Transverse colon (tissue), 4 donors: Measurements from ENCODE around the gene SLC4A3. TPM values are rescaled to one million over a fixed set of nuclear protein-coding genes. Genes with fewer than 3 reads are reported as not detected.
A peak's percentile ranks its signal among the peaks of the same experiment; 100 is the strongest.

Experiments used
- DNase-seq: peaks from one replicate; pipeline ENCODE4 v3.0.0-alpha.2; 2019
- H3K27ac ChIP-seq, 4 donors: fragments of 200-600 bp; sonication (generic); 2 replicates each; pipeline ENCODE4 v1.5.1; 2016 to 2018; ENCODE audit warnings: inconsistent platforms in 4 of 4
- H3K27me3 ChIP-seq: fragments of 200-600 bp; sonication (generic); 2 replicates; pipeline ENCODE4 v1.5.1; 2017; ENCODE audit warnings: inconsistent platforms
- H3K36me3 ChIP-seq, 4 donors: fragments of 200-600 bp; sonication (generic); 2 replicates each; pipeline ENCODE4 v1.5.1; 2017 to 2019; ENCODE audit warnings: inconsistent platforms in 4 of 4
- H3K4me1 ChIP-seq, 4 donors: fragments of 200-600 bp; sonication (generic); 2 replicates each; pipeline ENCODE4 v1.5.1; 2017 to 2020; ENCODE audit warnings: inconsistent platforms in 4 of 4
- H3K4me3 ChIP-seq, 4 donors: fragments of 200-600 bp; sonication (generic); 1 replicate in 1 of 4; 2 replicates in 3 of 4; pipeline versions ENCODE4 v1.5.1 to v1.6.1; 2017 to 2019; ENCODE audit warnings: inconsistent platforms in 4 of 4
- H3K9me3 ChIP-seq, 2 donors: fragments of 200-600 bp; sonication (generic); 2 replicates each; pipeline ENCODE4 v1.5.1; 2017 to 2019; ENCODE audit warnings: inconsistent platforms in 2 of 2
- EP300 ChIP-seq: sonication (generic); formaldehyde crosslinking; IDR thresholded peaks from one replicate; pipeline ENCODE4 v1.6.1; 2017; ENCODE audit warnings: antibody characterized with exemption, low read depth
- POLR2A ChIP-seq: fragments of 450-650 bp; IDR thresholded peaks from one replicate; pipeline ENCODE4 v1.6.1; 2016; ENCODE audit warnings: antibody characterized with exemption, mild to moderate bottlenecking, moderate library complexity
- POLR2AphosphoS5 ChIP-seq, 3 donors: sonication (generic); formaldehyde crosslinking; IDR thresholded peaks; one replicate each; pipeline ENCODE4 v1.6.1; 2016; ENCODE audit warnings: antibody characterized with exemption in 3 of 3
- whole genome bisulfite sequencing, 2 donors: methylation state at CpG; one replicate each; pipeline ENCODE4 v1.1.5; 2018; ENCODE audit warnings: low coverage in 1 of 2; 5-methylcytosine and 5-hydroxymethylcytosine counted together
- in situ Hi-C, 4 donors: fragments of 200-750 bp; cut with MboI; loops; one replicate each; pipeline versions ENCODE4 v1.15.0 to v1.15.1; 2017; ENCODE audit warnings: low sequenced_read_pairs in 3 of 4, low pct_ligation_motif_present in 1 of 4, low pct_unique_long_range_greater_than_20kb in 1 of 4
- intact Hi-C: fragments of 100-400 bp; cut with DNase I; formaldehyde crosslinking; loops from one replicate; pipeline ENCODE4 v1.15.1; 2023; ENCODE audit warnings: low total_unique reads
- total RNA-seq, 4 donors: library from RNA; depleted of rRNA; stranded (reverse); fragments of >200 nt; gene quantifications; one replicate each; pipeline ENCODE4 v1.1.0, GENCODE V29; 2016
- TF ChIP-seq, protein P1 (sequence below), 5 experiments: fragments of 200-600 bp in 3 of 5; fragments of 450-650 bp in 2 of 5; sonication (generic) in 3 of 5; IDR thresholded peaks; 1 replicate in 2 of 5; 2 replicates in 3 of 5; pipeline ENCODE4 v1.5.1; 2016 to 2017; ENCODE audit warnings: antibody characterized with exemption in 5 of 5, inconsistent platforms in 3 of 5, mild to moderate bottlenecking in 2 of 5, moderate library complexity in 1 of 5

SLC4A3 gene
- total RNA-seq, 4 donors from 2014 or later, result 0.32 to 25.9 (median 0.68) TPM; not detected in 1

DNA sequence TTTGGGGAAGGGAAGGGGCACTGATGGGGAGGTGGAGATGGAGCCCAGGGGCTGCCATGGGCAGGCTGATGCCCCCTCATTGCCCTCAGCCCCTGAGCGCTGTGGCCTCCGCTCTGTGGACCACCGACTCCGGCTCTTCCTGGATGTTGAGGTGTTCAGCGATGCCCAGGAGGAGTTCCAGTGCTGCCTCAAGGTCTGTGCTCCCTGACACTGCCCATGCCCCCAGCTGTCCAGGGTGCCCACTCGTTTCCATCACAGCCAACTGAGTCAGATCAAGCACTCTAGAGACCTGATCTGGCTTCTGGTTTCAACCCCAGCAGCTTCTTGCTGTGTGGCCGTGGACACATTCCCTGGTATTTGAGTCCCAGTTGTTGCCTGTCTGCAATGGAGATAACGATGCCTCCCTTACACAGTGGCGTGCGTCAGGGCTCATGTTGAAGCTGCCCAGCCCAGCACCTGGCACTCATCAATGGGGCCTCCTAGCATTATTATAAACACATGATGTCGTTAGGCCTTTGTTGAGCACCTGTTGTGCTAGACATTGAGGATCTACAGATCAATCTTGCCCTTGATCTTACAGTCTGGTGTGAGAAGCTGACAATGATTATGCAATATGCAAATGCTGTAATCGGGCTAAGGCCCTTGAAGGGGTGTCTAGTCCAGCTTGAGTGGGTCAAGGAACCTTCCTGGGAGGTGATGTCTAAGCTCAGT, 15.4 kb upstream of the SLC4A3 start:
- no peak overlapping the region for H3K27ac ChIP-seq

DNA sequence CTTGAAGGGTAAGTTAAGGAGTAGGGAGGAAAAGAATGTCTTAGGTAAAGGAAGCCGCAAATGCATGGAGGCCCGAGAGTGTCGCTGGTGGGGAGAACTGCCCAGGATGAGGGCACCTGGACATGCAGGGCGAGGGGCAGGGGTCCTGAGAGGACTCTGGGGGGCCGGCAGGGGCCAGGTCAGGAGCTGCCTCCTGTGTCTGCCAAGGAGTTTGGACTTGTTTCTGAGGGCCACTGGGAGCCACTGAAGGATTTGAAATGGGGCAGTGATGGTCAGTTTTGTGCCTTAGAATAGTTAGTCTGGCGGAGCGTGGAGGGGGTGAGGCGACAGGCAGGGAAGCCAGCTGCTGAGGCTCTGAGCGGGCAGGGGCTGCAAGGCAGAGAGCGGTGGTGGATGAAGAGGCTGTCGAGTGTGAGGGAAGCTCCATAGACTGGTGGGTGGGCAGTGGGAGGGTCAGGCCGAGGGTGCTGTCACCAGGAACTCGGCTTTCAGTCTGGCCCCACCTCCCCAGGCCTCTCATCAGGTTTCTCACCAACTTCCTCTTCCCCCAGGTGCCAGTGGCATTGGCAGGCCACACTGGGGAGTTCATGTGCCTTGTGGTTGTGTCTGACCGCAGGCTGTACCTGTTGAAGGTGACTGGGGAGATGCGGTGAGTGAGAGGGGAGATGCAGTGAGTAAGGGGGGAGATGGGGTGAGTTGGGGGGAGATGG, 14.7 kb upstream of the SLC4A3 start:
- 89% methylated on average over 13 of the region's 15 CpGs; no CpG with 5 or more reads in 1 of the 2 donors for WGBS, 2 donors
- intact Hi-C loops, result no loop called here
- Histone ChIP-seq H3K4me3 (no peak overlapping the region), H3K9me3 (no peaks in the 10 kb centered on the region), H3K27ac (no peak overlapping the region), H3K27me3 (no peaks in the 10 kb centered on the region), H3K36me3 (peaks cover 0 to 24% (median 1%) of the 10 kb centered on the region in 4 donors), H3K4me1 (no peaks in the 10 kb centered on the region)
- DNase-seq, result peak; percentile 22
- no peak for TF ChIP-seq POLR2AphosphoS5 (IDR thresholded peaks at IDR 0.05)
- in situ Hi-C loops, result no loop called here

More for the DNA sequence above, 15.4 kb upstream of the SLC4A3 start:
- Histone ChIP-seq H3K4me1 (no peaks in the 10 kb centered on the region), H3K36me3 (peaks cover 0 to 31% (median 3%) of the 10 kb centered on the region in 4 donors), H3K4me3 (no peak overlapping the region), H3K27me3 (no peaks in the 10 kb centered on the region), H3K9me3 (no peaks in the 10 kb centered on the region)
- no peak for TF ChIP-seq EP300
- TF ChIP-seq, protein P1, sequence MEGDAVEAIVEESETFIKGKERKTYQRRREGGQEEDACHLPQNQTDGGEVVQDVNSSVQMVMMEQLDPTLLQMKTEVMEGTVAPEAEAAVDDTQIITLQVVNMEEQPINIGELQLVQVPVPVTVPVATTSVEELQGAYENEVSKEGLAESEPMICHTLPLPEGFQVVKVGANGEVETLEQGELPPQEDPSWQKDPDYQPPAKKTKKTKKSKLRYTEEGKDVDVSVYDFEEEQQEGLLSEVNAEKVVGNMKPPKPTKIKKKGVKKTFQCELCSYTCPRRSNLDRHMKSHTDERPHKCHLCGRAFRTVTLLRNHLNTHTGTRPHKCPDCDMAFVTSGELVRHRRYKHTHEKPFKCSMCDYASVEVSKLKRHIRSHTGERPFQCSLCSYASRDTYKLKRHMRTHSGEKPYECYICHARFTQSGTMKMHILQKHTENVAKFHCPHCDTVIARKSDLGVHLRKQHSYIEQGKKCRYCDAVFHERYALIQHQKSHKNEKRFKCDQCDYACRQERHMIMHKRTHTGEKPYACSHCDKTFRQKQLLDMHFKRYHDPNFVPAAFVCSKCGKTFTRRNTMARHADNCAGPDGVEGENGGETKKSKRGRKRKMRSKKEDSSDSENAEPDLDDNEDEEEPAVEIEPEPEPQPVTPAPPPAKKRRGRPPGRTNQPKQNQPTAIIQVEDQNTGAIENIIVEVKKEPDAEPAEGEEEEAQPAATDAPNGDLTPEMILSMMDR (IDR thresholded peaks at IDR 0.05), result no peak
- no peak for TF ChIP-seq POLR2A
- no peak for TF ChIP-seq POLR2AphosphoS5 (IDR thresholded peaks at IDR 0.05)
- intact Hi-C loops (no loop called here), in situ Hi-C loops (no loop called here)
- 79% methylated on average over 5 to 12 of the region's 12 CpGs for WGBS, 2 donors
- DNase-seq, result no peak

DNA sequence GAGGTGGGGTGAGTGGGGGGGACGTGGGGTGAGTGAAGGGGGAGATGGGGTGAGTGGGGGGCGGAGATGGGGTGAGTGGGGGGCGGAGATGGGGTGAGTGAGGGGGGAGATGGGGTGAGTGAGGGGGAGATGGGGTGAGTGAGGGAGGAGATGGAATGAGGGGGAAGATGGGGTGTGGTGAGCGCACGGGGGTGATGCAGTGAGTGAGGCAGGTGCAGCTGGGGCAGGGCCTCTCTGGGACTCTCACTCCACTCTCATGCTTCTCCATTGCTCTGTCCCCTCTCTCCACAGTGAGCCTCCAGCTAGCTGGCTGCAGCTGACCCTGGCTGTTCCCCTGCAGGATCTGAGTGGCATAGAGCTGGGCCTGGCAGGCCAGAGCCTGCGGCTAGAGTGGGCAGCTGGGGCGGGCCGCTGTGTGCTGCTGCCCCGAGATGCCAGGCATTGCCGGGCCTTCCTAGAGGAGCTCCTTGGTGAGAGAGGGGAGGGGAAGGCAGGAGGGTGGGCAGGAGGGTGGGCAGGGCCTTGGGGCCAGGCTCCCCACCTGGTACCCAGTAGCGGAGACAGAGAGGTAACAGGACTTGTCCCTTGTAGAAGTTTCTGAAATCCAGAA, 13.9 kb upstream of the SLC4A3 start:
- no peak overlapping the region for H3K4me3 ChIP-seq
- DNase-seq, result no peak
- in situ Hi-C loops, result no loop called here
- H3K9me3 ChIP-seq, result no peaks in the 10 kb centered on the region
- WGBS, 2 donors, result 94 to 95% methylated on average over 3 to 8 of the region's 11 CpGs
- H3K27ac ChIP-seq, result no peak overlapping the region
- intact Hi-C loops, result no loop called here
- no peaks in the 10 kb centered on the region for H3K27me3 ChIP-seq
- H3K4me1 ChIP-seq, result no peaks in the 10 kb centered on the region
- H3K36me3 ChIP-seq, result peaks cover 0 to 18% (median 1%) of the 10 kb centered on the region in 4 donors
- TF ChIP-seq, protein P1 (IDR thresholded peaks at IDR 0.05), result no peak
- no peak for TF ChIP-seq POLR2A
- TF ChIP-seq POLR2AphosphoS5 (IDR thresholded peaks at IDR 0.05), result no peak
- no peak for TF ChIP-seq EP300

DNA sequence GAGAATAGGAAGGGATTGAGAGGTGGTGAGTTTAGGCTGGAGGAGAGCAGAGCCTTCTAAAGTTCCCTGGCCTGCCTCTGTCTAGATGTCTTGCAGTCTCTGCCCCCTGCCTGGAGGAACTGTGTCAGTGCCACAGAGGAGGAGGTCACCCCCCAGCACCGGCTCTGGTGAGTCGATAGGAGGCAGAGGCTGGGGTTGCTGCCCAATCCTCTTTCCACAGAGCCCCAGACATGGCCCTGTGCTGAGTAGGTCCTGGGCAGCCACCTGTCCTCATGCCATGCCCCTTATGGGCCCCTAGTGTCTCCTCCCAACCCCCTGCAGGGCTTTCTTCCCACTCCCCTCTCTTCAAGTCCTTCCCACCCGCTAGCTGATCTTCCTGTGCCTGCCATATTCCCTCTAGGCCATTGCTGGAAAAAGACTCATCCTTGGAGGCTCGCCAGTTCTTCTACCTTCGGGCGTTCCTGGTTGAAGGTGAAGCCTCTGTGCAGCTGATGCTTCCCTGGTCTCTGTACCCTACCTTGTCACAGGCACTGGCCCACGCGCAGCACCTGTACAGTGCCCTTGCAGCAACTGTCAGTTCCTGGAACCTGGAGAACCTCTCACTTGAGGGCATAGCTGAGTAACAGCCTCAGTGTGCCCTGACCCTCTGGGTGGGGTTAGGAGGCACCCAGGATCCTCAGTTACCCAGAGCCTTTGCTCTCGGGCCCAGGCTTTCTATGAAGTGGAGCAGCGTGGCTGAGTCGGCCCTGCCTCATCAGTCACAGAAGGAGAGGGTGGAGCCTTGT, 13.2 kb upstream of the SLC4A3 start:
- H3K9me3 ChIP-seq, result no peaks in the 10 kb centered on the region
- DNase-seq, result no peak
- no peak overlapping the region for H3K4me3 ChIP-seq
- intact Hi-C loops (no loop called here), in situ Hi-C loops (no loop called here)
- H3K27ac ChIP-seq, result no peak overlapping the region
- no peaks in the 10 kb centered on the region for H3K4me1 ChIP-seq
- H3K36me3 ChIP-seq, result peaks cover 0 to 11% (median 0%) of the 10 kb centered on the region in 4 donors
- H3K27me3 ChIP-seq, result no peaks in the 10 kb centered on the region
- 91 to 100% methylated on average over 1 to 11 of the region's 11 CpGs for WGBS, 2 donors
- TF ChIP-seq POLR2AphosphoS5 (IDR thresholded peaks at IDR 0.05), result no peak
- TF ChIP-seq EP300, result no peak
- TF ChIP-seq, protein P1 (IDR thresholded peaks at IDR 0.05), result no peak
- TF ChIP-seq POLR2A, result no peak
